SHP77 treated with DMSO at 0.1 percent for 48 hours (cell line): ENCODE data around the gene ABHD2.
"Not testable (repeated sequence)": the region's sequence is repeated elsewhere in the genome, so short reads cannot be mapped to it uniquely, and the experiment has no call there.

Experiments
- DNase-seq: peaks from one replicate; lab custom pipeline; 2025; lab: John Stamatoyannopoulos, UW

ABHD2 gene

GRCh38 chr15:89075101-89075640 is 13.1 kb upstream of the ABHD2 start:
- DNase-seq = no peak

GRCh38 chr15:89075846-89076245 is 12.4 kb upstream of the ABHD2 start:
- no peak for DNase-seq

GRCh38 chr15:89077750-89078149 is 10.5 kb upstream of the ABHD2 start:
- no peak for DNase-seq

GRCh38 chr15:89078851-89079810 is 9.1 kb upstream of the ABHD2 start:
- no peak for DNase-seq

GRCh38 chr15:89081878-89082277 is 6.4 kb upstream of the ABHD2 start:
- DNase-seq = no peak

GRCh38 chr15:89083246-89083645 is 5.0 kb upstream of the ABHD2 start:
- no peak for DNase-seq

- no peak for DNase-seq
Measured at GRCh38 chr15:89085289-89085926, 2.8 kb upstream of the ABHD2 start.

GRCh38 chr15:89085933-89086332 is 2.3 kb upstream of the ABHD2 start:
- DNase-seq = not testable (repeated sequence)

- DNase-seq = not testable (repeated sequence)
Measured at GRCh38 chr15:89086390-89086789, 1.9 kb upstream of the ABHD2 start.

- no peak for DNase-seq
Measured at GRCh38 chr15:89087161-89087829, 961 bp upstream of the ABHD2 start.

- no peak for DNase-seq
Measured at GRCh38 chr15:89088605-89089315, 504 bp downstream of the ABHD2 start.

GRCh38 chr15:89089316-89090230 is 1.3 kb downstream of the ABHD2 start:
- no peak for DNase-seq

- DNase-seq = no peak
Measured at GRCh38 chr15:89090791-89091626, 2.8 kb downstream of the ABHD2 start.

GRCh38 chr15:89091627-89092220 is 3.5 kb downstream of the ABHD2 start:
- no peak for DNase-seq

- DNase-seq = no peak
Measured at GRCh38 chr15:89093509-89093908, 5.3 kb downstream of the ABHD2 start.

GRCh38 chr15:89095073-89095472 is 6.8 kb downstream of the ABHD2 start:
- no peak for DNase-seq

- DNase-seq = no peak
Measured at GRCh38 chr15:89095556-89095955, 7.3 kb downstream of the ABHD2 start.

GRCh38 chr15:89096664-89097063 is 8.4 kb downstream of the ABHD2 start:
- no peak for DNase-seq

GRCh38 chr15:89097313-89097712 is 9.1 kb downstream of the ABHD2 start:
- DNase-seq = no peak
